Measurements from ENCODE around the gene ERVV-1.

The ERVV-1 gene

GRCh38 chr19:53034054-53034453 lies 20.3 kb downstream of the ERVV-1 start:
- FAIRE-seq: no peak

GRCh38 chr19:53034948-53035675 lies 21.4 kb downstream of the ERVV-1 start:
- FAIRE-seq: no peak

GRCh38 chr19:53037101-53038097 lies 23.7 kb downstream of the ERVV-1 start:
- no peak for FAIRE-seq

- no peak for FAIRE-seq
Measured at GRCh38 chr19:53041366-53041765, 27.6 kb downstream of the ERVV-1 start.

GRCh38 chr19:53045536-53045935 lies 31.8 kb downstream of the ERVV-1 start:
- no peak for FAIRE-seq

- no peak for FAIRE-seq
Measured at GRCh38 chr19:53047379-53047778, 33.7 kb downstream of the ERVV-1 start.

GRCh38 chr19:53055117-53055516 lies 41.4 kb downstream of the ERVV-1 start:
- FAIRE-seq: no peak

- no peak for FAIRE-seq
Measured at GRCh38 chr19:53057904-53058580, 44.3 kb downstream of the ERVV-1 start.
